Measurements from ENCODE around the gene TUG1. TPM values are rescaled to one million over a fixed set of nuclear protein-coding genes. Genes with fewer than 3 reads are reported as not detected.

Gene TUG1
- total RNA-seq, 1 donor = 74.6 TPM

DNA sequence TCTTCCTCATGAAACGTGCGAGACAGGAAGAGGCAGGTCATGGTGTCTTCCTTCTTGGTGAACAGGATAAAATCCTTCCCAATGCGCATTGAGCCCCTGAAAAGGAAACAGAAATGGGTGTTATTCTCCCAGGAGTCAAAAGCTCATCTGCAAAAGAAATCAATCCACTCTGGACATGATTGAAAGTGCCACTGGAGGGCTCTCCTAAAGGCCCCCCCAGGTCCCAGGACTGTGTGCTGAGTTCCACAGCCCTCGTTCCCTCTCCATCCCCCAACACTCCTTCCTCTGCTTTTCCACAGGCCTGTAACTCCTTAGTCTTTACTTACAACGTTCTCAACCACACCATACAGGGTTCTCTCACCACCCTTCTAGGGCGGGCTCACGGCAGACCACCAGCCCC, 22.7 kb upstream of the TUG1 start:
- Histone ChIP-seq H3K4me3 (ENCODE audit: insufficient read depth, low read length) (no peak overlapping the region), H3K9me3 (ENCODE audit: low read depth, low read length) (no peaks in the 10 kb centered on the region), H3K4me2 (ENCODE audit: insufficient read depth, low read length) (no peak overlapping the region), H3K27me3 (ENCODE audit: insufficient read depth, low read length) (no peaks in the 10 kb centered on the region), H3K4me1 (ENCODE audit: insufficient read depth, low read length) (peaks cover 15% of the 10 kb centered on the region), H3K79me2 (ENCODE audit: insufficient read depth, low read length) (no peaks in the 10 kb centered on the region), H3K36me3 (ENCODE audit: insufficient read depth, low read length) (peaks cover 88% of the 10 kb centered on the region), H3K27ac (ENCODE audit: low read depth, low read length) (no peak overlapping the region), H4K20me1 (ENCODE audit: insufficient read depth, low read length) (peaks cover 12% of the 10 kb centered on the region), H2AFZ (ENCODE audit: low read length) (no peak overlapping the region)
- TF ChIP-seq, protein P1, sequence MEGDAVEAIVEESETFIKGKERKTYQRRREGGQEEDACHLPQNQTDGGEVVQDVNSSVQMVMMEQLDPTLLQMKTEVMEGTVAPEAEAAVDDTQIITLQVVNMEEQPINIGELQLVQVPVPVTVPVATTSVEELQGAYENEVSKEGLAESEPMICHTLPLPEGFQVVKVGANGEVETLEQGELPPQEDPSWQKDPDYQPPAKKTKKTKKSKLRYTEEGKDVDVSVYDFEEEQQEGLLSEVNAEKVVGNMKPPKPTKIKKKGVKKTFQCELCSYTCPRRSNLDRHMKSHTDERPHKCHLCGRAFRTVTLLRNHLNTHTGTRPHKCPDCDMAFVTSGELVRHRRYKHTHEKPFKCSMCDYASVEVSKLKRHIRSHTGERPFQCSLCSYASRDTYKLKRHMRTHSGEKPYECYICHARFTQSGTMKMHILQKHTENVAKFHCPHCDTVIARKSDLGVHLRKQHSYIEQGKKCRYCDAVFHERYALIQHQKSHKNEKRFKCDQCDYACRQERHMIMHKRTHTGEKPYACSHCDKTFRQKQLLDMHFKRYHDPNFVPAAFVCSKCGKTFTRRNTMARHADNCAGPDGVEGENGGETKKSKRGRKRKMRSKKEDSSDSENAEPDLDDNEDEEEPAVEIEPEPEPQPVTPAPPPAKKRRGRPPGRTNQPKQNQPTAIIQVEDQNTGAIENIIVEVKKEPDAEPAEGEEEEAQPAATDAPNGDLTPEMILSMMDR (IDR thresholded peaks at IDR 0.05; ENCODE audit: extremely low read depth, low read depth, low read length) = no peak
- no peak for DNase-seq (ENCODE audit: insufficient read length, low spot score, missing footprints)

DNA sequence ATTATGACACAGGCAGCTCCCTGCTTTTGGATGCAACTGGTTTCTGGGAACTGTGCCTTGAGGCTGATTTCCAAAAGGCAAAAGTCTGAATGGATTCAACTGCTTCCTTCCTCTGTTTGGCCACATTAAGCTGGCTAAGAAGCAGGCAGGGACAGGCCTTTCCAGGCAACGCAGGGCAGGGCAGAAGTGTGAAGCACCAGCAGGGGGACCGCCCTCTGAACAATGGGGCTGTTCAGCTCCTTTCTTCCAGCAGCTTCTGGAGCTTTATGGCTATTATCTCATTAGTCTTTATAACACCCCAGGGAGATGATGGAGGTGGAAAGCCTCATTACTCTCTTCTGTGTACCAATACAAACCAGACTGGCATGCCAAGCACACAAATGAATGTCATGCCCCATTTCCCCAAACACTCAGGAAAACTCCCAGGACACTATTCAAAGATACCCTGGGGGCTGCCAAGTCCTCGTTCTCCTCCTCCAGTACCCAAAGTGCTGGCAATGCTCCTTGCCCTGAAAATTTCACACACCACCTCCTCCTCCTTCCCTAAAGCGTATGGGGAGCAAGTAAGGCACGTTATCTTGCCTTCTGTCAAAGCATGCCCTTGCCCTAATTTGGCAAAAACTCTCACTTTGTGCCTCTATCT, 21.8 kb upstream of the TUG1 start:
- Histone ChIP-seq H3K27me3 (ENCODE audit: insufficient read depth, low read length) (no peaks in the 10 kb centered on the region), H3K4me3 (ENCODE audit: insufficient read depth, low read length) (no peak overlapping the region), H4K20me1 (ENCODE audit: insufficient read depth, low read length) (peaks cover 12% of the 10 kb centered on the region), H3K79me2 (ENCODE audit: insufficient read depth, low read length) (no peaks in the 10 kb centered on the region), H3K36me3 (ENCODE audit: insufficient read depth, low read length) (peaks cover 83% of the 10 kb centered on the region), H3K27ac (ENCODE audit: low read depth, low read length) (no peak overlapping the region), H3K4me2 (ENCODE audit: insufficient read depth, low read length) (no peak overlapping the region), H3K9me3 (ENCODE audit: low read depth, low read length) (no peaks in the 10 kb centered on the region), H2AFZ (ENCODE audit: low read length) (no peak overlapping the region), H3K4me1 (ENCODE audit: insufficient read depth, low read length) (peaks cover 15% of the 10 kb centered on the region)
- TF ChIP-seq, protein P1 (IDR thresholded peaks at IDR 0.05; ENCODE audit: extremely low read depth, low read depth, low read length) = no peak
- DNase-seq (ENCODE audit: insufficient read length, low spot score, missing footprints) = no peak

DNA sequence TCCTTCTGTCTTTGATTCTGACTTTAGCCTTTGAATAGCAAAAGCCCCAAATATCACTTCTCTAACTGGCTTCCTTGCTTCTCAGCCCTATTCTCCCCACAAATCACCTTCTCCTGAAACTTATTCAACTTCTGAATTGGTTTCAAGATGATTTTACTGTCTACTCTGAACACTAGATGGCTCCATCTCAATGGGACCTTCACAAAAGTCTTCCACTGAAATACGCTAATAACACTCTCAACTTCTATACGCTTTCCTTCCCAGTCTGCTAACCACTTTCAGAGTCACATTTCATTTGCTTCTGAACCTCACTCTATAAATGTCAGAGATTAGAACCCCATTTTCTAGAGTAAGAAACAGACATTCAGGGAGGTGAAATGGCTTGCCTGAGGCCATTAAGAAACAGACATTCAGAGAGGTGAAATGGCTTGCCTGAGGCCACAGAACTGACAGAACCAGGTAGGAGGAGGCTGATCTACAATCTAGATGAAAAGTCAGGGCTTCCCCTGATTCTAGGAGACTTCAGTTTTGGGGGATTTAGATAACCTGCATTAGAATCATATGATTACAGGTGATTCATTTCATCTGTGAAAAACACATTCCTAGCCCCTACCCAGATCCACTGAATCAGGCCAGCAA, 21.1 kb upstream of the TUG1 start:
- Histone ChIP-seq H4K20me1 (ENCODE audit: insufficient read depth, low read length) (peaks cover 12% of the 10 kb centered on the region), H3K36me3 (ENCODE audit: insufficient read depth, low read length) (peaks cover 85% of the 10 kb centered on the region), H3K4me3 (ENCODE audit: insufficient read depth, low read length) (no peak overlapping the region), H3K9me3 (ENCODE audit: low read depth, low read length) (no peaks in the 10 kb centered on the region), H3K27me3 (ENCODE audit: insufficient read depth, low read length) (no peaks in the 10 kb centered on the region), H2AFZ (ENCODE audit: low read length) (no peak overlapping the region), H3K4me2 (ENCODE audit: insufficient read depth, low read length) (no peak overlapping the region), H3K4me1 (ENCODE audit: insufficient read depth, low read length) (peaks cover 15% of the 10 kb centered on the region), H3K27ac (ENCODE audit: low read depth, low read length) (no peak overlapping the region), H3K79me2 (ENCODE audit: insufficient read depth, low read length) (no peaks in the 10 kb centered on the region)
- no peak for DNase-seq (ENCODE audit: insufficient read length, low spot score, missing footprints)
- TF ChIP-seq, protein P1 (IDR thresholded peaks at IDR 0.05; ENCODE audit: extremely low read depth, low read depth, low read length) = peak; percentile 60

DNA sequence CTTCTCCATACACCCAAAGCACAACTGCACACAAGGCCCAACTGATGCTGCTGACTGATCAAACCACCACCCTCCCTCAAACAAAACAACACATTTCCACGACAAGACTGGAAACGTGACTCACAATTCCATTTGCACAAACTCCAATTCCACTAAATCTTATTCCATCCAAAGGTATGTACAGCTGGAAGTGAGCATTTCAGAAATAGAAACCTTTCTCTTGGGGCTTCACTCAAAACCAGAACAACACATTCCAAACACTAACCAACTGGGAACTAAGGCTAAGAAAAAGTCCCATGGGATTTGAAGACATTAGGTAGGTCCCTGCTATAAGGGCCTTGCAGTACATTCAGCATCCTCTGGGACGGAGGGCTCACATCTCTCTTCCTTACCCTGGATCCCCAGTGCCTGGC, 20.1 kb upstream of the TUG1 start:
- H3K27ac ChIP-seq (ENCODE audit: low read depth, low read length) = no peak overlapping the region
- H3K4me3 ChIP-seq (ENCODE audit: insufficient read depth, low read length) = no peak overlapping the region
- no peak for DNase-seq (ENCODE audit: insufficient read length, low spot score, missing footprints)
- peaks cover 89% of the 10 kb centered on the region for H3K36me3 ChIP-seq (ENCODE audit: insufficient read depth, low read length)
- peaks cover 15% of the 10 kb centered on the region for H3K4me1 ChIP-seq (ENCODE audit: insufficient read depth, low read length)
- H4K20me1 ChIP-seq (ENCODE audit: insufficient read depth, low read length) = peaks cover 12% of the 10 kb centered on the region
- H2AFZ ChIP-seq (ENCODE audit: low read length) = no peak overlapping the region
- H3K27me3 ChIP-seq (ENCODE audit: insufficient read depth, low read length) = no peaks in the 10 kb centered on the region
- H3K9me3 ChIP-seq (ENCODE audit: low read depth, low read length) = no peaks in the 10 kb centered on the region
- no peak overlapping the region for H3K4me2 ChIP-seq (ENCODE audit: insufficient read depth, low read length)
- TF ChIP-seq, protein P1 (IDR thresholded peaks at IDR 0.05; ENCODE audit: extremely low read depth, low read depth, low read length) = no peak
- H3K79me2 ChIP-seq (ENCODE audit: insufficient read depth, low read length) = no peaks in the 10 kb centered on the region

All from osteoblast (primary cell).